Neutrophil (primary cell): ENCODE data around the gene DIP2C.

ENCODE experiments used
- H3K27ac ChIP-seq: fragments of 200-600 bp; sonication (generic); 2 replicates; pipeline ENCODE4 v1.5.1; 2016; ENCODE audit warnings: mild to moderate bottlenecking, moderate library complexity
- H3K27me3 ChIP-seq: fragments of 200-600 bp; sonication (generic); 2 replicates; pipeline ENCODE4 v1.6.0; 2016; ENCODE audit warnings: mild to moderate bottlenecking
- H3K36me3 ChIP-seq: fragments of 200-600 bp; sonication (generic); 2 replicates; pipeline ENCODE4 v1.5.1; 2017
- H3K4me1 ChIP-seq, 2 experiments: fragments of 200-600 bp in 1 of 2; sonication (generic) in 1 of 2; 1 replicate in 1 of 2; 2 replicates in 1 of 2; pipeline versions ENCODE4 v1.5.1 to v1.6.1; 2013 to 2016; ENCODE audit warnings: low read depth in 1 of 2, low read length in 1 of 2, mild to moderate bottlenecking in 1 of 2, moderate library complexity in 1 of 2; ENCODE audit not compliant: control insufficient read depth in 1 of 2, insufficient read depth in 1 of 2
- H3K4me3 ChIP-seq, 2 experiments: fragments of 200-600 bp in 1 of 2; sonication (generic) in 1 of 2; 1 replicate in 1 of 2; 2 replicates in 1 of 2; pipeline ENCODE4 v1.5.1; 2013 to 2016; ENCODE audit warnings: low read depth in 1 of 2, low read length in 1 of 2, mild to moderate bottlenecking in 1 of 2, moderate library complexity in 1 of 2
- H3K9me3 ChIP-seq: fragments of 200-600 bp; sonication (generic); 2 replicates; pipeline ENCODE4 v1.5.1; 2016
- TF ChIP-seq, protein P1 (sequence below): fragments of 200-600 bp; sonication (generic); IDR thresholded peaks from 2 replicates; pipeline ENCODE4 v1.5.1; 2016; ENCODE audit warnings: antibody characterized with exemption

The DIP2C gene

DNA sequence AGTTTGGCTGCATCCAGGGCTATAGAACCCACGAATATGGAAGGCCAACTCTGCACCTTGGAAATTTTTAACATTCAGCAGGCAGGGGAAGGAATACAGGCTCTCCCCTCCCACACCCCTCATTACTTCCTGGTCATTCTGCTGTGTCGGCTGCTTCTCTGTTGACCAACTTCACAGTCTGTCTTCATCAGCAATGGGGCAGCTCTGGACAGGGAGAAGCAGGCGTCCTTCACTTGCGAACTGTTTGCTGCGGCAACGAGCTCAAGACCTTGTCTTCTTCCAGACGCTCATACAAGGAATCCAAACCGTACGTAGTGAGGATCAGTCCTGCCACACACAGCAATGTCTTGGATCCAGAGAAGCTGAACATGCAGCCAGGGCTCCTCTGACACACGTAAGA, 192.2 kb downstream of the DIP2C start:
- Histone ChIP-seq H3K27ac (no peak overlapping the region), H3K4me1 (no peaks in the 10 kb centered on the region), H3K36me3 (no peaks in the 10 kb centered on the region), H3K9me3 (no peaks in the 10 kb centered on the region), H3K27me3 (peaks cover 85% of the 10 kb centered on the region), H3K4me3 (no peak overlapping the region)
- TF ChIP-seq, protein P1, sequence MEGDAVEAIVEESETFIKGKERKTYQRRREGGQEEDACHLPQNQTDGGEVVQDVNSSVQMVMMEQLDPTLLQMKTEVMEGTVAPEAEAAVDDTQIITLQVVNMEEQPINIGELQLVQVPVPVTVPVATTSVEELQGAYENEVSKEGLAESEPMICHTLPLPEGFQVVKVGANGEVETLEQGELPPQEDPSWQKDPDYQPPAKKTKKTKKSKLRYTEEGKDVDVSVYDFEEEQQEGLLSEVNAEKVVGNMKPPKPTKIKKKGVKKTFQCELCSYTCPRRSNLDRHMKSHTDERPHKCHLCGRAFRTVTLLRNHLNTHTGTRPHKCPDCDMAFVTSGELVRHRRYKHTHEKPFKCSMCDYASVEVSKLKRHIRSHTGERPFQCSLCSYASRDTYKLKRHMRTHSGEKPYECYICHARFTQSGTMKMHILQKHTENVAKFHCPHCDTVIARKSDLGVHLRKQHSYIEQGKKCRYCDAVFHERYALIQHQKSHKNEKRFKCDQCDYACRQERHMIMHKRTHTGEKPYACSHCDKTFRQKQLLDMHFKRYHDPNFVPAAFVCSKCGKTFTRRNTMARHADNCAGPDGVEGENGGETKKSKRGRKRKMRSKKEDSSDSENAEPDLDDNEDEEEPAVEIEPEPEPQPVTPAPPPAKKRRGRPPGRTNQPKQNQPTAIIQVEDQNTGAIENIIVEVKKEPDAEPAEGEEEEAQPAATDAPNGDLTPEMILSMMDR, result no peak

- TF ChIP-seq, protein P1, result no peak
- Histone ChIP-seq H3K36me3 (no peaks in the 10 kb centered on the region), H3K4me3 (no peak overlapping the region), H3K9me3 (no peaks in the 10 kb centered on the region), H3K4me1 (no peaks in the 10 kb centered on the region), H3K27ac (no peak overlapping the region), H3K27me3 (peaks cover 63% of the 10 kb centered on the region)
Measured at GRCh38 chr10:494556-494955, 194.9 kb downstream of the DIP2C start.

GRCh38 chr10:494149-494542, 195.3 kb downstream of the DIP2C start:
- no peak overlapping the region for H3K27ac ChIP-seq
- no peak overlapping the region for H3K4me3 ChIP-seq
- no peaks in the 10 kb centered on the region for H3K4me1 ChIP-seq
- peaks cover 59% of the 10 kb centered on the region for H3K27me3 ChIP-seq
- TF ChIP-seq, protein P1, result no peak
- no peaks in the 10 kb centered on the region for H3K36me3 ChIP-seq
- no peaks in the 10 kb centered on the region for H3K9me3 ChIP-seq

DNA sequence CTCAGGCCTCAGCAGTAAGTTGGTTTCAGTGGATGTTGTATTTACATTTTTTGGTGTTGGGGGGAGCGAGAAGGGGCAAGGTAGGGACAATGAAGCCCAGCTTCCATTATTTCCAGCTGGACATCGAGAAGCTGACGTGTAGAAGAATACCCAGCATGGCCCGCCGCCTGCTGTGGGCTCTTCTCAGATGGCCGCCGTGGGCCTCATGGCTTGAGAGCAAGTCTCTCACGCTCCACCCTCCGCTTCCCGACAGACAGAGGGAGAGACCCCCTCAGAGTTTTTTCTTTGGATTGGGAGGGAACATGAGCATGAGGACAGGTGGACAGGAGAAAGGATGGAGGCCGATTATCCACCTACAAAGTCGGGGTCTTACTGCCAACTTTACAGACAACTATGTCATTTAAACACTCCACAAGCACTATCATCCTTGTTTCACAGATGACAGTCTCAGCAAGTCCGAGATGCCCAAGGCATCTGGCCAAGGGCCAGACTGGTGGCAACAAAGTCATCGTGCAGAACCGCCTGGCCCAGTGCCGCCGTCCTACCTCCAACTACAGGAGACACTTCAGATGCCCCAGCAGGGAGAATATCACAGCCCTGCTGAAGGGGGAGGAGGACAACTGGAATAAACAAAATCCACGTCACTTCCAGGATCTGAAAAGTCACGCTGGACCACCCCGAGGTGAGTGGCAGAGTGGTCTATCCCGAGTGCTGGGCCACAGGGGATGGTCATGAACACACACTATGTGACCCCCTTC, 195.9 kb downstream of the DIP2C start:
- Histone ChIP-seq H3K27me3 (peaks cover 53% of the 10 kb centered on the region), H3K4me1 (no peaks in the 10 kb centered on the region), H3K4me3 (no peak overlapping the region), H3K9me3 (no peaks in the 10 kb centered on the region), H3K27ac (no peak overlapping the region), H3K36me3 (no peaks in the 10 kb centered on the region)
- TF ChIP-seq, protein P1, result no peak

DNA sequence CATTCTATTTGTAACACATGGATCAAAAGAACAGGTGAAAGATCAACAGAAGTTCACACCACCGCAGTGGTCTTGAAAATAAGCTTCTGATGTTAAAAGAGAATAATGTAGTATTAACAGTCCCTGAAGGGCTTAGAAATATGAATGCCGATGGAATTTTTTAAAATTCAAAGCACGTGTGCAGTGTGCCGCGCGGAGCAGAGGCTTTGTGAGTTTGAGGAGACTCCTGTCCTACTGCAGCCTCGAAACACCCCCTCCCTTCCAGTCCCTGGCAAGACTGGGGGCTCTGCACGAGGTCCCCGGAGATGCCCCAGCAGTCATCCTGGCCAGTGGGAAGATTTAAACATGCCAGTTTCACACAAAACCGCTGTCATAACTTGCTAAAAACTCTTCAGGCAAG, 196.6 kb downstream of the DIP2C start:
- no peaks in the 10 kb centered on the region for H3K9me3 ChIP-seq
- H3K4me3 ChIP-seq, result no peak overlapping the region
- no peaks in the 10 kb centered on the region for H3K36me3 ChIP-seq
- H3K27ac ChIP-seq, result no peak overlapping the region
- peaks cover 46% of the 10 kb centered on the region for H3K27me3 ChIP-seq
- TF ChIP-seq, protein P1, result no peak
- H3K4me1 ChIP-seq, result no peaks in the 10 kb centered on the region
